Chondrocyte (in vitro differentiated cells): ENCODE measurements around the gene SHOX. TPM values are rescaled to one million over a fixed set of nuclear protein-coding genes. Genes with fewer than 3 reads are reported as not detected.

Source experiments
- DNase-seq: peaks from one replicate; pipeline ENCODE4 v3.0.0; 2021; ENCODE audit warnings: mixed read lengths, low spot score
- H3K27ac Mint-ChIP-seq: one replicate; pipeline ENCODE4 v1.8.0; 2021; ENCODE audit warnings: mild to moderate bottlenecking, moderate library complexity, mixed read lengths; ENCODE audit not compliant: unreplicated experiment
- H3K27me3 Mint-ChIP-seq: 2 replicates; pipeline ENCODE4 v1.8.0; 2021; ENCODE audit warnings: low read depth, mixed read lengths
- H3K36me3 Mint-ChIP-seq: 2 replicates; pipeline ENCODE4 v1.8.0; 2021; ENCODE audit warnings: low read depth, mixed read lengths
- H3K4me1 Mint-ChIP-seq: 2 replicates; pipeline ENCODE4 v1.8.0; 2021; ENCODE audit warnings: low read depth, mild to moderate bottlenecking, mixed read lengths
- H3K4me3 Mint-ChIP-seq: one replicate; pipeline ENCODE4 v1.8.0; 2021; ENCODE audit warnings: mild to moderate bottlenecking, moderate library complexity, mixed read lengths; ENCODE audit not compliant: unreplicated experiment
- H3K9me3 Mint-ChIP-seq: 2 replicates; pipeline ENCODE4 v1.8.0; 2021; ENCODE audit warnings: low read depth, mixed read lengths
- CTCF ChIP-seq: fragments of 200-600 bp; sonication (generic); IDR thresholded peaks from 2 replicates; pipeline ENCODE4 v1.5.0; 2021; ENCODE audit warnings: antibody characterized with exemption, mild to moderate bottlenecking, moderate library complexity
- total RNA-seq: library from RNA; stranded (reverse); gene quantifications from 3 replicates; pipeline ENCODE4 v1.2.1, GENCODE V29; 2021

Gene SHOX
- total RNA-seq, 1 donor from 2014 or later: not detected

DNA sequence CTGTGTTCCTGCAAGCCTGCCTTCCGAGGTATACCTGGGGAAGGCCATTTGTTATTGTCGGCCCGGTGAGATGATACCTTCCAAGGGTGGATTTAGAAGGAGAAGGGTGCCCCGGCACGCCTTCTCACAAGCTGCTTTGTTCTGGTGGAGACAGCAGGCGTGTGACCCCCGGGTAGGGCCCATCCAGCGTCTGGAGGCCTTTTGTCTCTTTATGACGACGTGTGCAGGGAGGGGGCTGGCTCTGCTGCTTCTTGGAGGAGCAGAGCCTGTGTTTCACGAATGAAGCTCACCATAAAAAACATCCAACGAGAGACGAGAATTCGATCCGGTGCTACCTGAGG is 45.3 kb downstream of the SHOX start:
- Mint-ChIP-seq H3K4me3 (no peak overlapping the region), H3K27ac (no peak overlapping the region), H3K36me3 (no peaks in the 10 kb centered on the region), H3K27me3 (peaks cover 13% of the 10 kb centered on the region), H3K4me1 (no peaks in the 10 kb centered on the region), H3K9me3 (peaks cover 4% of the 10 kb centered on the region)
- TF ChIP-seq CTCF: no peak
- no peak for DNase-seq

GRCh38 chrX:677376-677775 is 46.8 kb downstream of the SHOX start:
- Mint-ChIP-seq H3K36me3 (no peaks in the 10 kb centered on the region), H3K4me3 (no peak overlapping the region), H3K9me3 (peaks cover 4% of the 10 kb centered on the region), H3K27me3 (peaks cover 25% of the 10 kb centered on the region), H3K27ac (no peak overlapping the region), H3K4me1 (no peaks in the 10 kb centered on the region)
- no peak for DNase-seq
- no peak for TF ChIP-seq CTCF

DNA sequence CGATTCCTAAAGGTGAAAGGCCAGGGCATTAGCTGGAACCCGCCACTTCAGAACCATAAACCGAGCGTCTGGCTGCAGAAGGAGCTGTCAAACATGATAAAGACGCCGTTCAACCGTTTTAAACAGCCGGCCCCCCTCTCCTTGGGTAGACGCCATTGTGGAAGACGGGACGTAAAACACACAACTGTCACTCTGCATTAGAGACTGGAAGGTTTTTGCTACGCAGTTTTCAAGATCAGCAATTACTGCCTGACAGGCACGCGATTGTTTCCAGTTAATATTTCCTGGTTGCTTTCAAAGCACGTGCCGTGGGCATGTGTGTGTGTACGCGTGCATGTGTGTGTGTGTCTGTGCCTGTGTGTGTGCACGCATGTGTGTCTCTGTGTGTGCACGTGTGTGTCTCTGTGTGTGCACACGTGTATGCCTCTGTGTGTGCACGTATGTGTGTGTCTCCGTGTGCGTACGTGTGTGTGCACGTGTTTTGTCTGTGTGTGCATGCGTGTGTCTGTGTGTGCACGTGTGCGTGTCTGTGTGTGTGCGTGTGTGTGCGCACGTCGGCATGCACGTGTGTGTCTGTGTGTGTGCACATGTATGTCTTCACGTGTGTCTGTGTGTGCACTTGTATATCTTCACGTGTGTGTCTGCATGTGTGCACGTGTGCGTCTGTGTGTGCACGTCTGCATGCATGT is 48.8 kb downstream of the SHOX start:
- Mint-ChIP-seq H3K27me3 (peaks cover 29% of the 10 kb centered on the region), H3K27ac (no peak overlapping the region), H3K9me3 (no peaks in the 10 kb centered on the region), H3K4me3 (no peak overlapping the region), H3K36me3 (no peaks in the 10 kb centered on the region), H3K4me1 (no peaks in the 10 kb centered on the region)
- TF ChIP-seq CTCF: no peak
- DNase-seq: no peak

GRCh38 chrX:680062-680461 is 49.5 kb downstream of the SHOX start:
- Mint-ChIP-seq H3K9me3 (no peaks in the 10 kb centered on the region), H3K4me3 (no peak overlapping the region), H3K27me3 (peaks cover 32% of the 10 kb centered on the region), H3K36me3 (no peaks in the 10 kb centered on the region), H3K4me1 (no peaks in the 10 kb centered on the region), H3K27ac (no peak overlapping the region)
- TF ChIP-seq CTCF: no peak
- no peak for DNase-seq

DNA sequence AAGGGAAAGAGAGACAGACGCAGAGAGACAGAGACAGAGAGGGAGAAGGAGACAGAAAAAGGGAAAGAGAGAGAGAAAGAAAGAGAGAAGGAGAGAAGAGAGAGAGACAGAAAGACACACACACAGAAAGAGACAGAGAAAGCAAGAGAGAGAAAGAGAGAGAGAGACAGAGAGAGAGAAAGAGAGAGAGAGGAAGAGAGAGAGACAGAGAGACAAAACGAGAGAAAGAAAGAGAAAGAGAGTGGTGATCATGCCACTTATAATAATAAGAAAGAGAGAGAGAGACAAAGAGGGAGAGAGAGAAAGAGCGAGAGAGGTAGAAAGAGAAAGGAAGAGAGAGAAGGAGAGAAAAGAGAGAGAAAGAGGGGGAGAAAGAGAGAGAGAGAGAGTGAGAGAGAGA is 51.4 kb downstream of the SHOX start:
- no peaks in the 10 kb centered on the region for H3K36me3 Mint-ChIP-seq
- no peaks in the 10 kb centered on the region for H3K4me1 Mint-ChIP-seq
- H3K4me3 Mint-ChIP-seq: no peak overlapping the region
- peaks cover 32% of the 10 kb centered on the region for H3K27me3 Mint-ChIP-seq
- peaks cover 3% of the 10 kb centered on the region for H3K9me3 Mint-ChIP-seq
- H3K27ac Mint-ChIP-seq: no peak overlapping the region
- no peak for DNase-seq
- no peak for TF ChIP-seq CTCF
